Activated CD8-positive, alpha-beta T cell treated with anti-CD3 and anti-CD28 coated beads for 36 hours (primary cell): ENCODE measurements around the gene B3GNT2. TPM values are rescaled to one million over a fixed set of nuclear protein-coding genes. Genes with fewer than 3 reads are reported as not detected.
A peak's percentile ranks its signal among the peaks of the same experiment; 100 is the strongest.

Source experiments
- ATAC-seq: fragments of 200-7000 bp; cut with Tn5 transposase; one replicate; pipeline ENCODE4 v1.10.0; 2021; ENCODE audit warnings: mild to moderate bottlenecking, moderate library complexity
- CTCF ChIA-PET: fragments of 350-600 bp; sonication (Branson Sonifier 250); formaldehyde crosslinking; loops from one replicate; lab custom pipeline; 2021; ENCODE audit warnings: antibody characterized with exemption; lab: Charles Lee
- POLR2A ChIA-PET: fragments of 350-600 bp; sonication (Branson Sonifier 250); formaldehyde crosslinking; loops from one replicate; lab custom pipeline; 2021; ENCODE audit warnings: antibody characterized with exemption; lab: Charles Lee
- DNase-seq: peaks from one replicate; pipeline ENCODE4 v3.0.0-alpha.2; 2020
- H3K27ac Mint-ChIP-seq: one replicate; pipeline ENCODE4 v1.8.0; 2021; ENCODE audit warnings: mild to moderate bottlenecking, mixed read lengths
- H3K27me3 Mint-ChIP-seq: one replicate; pipeline ENCODE4 v1.8.0; 2021; ENCODE audit warnings: mixed read lengths
- H3K36me3 Mint-ChIP-seq: one replicate; pipeline ENCODE4 v1.8.0; 2021; ENCODE audit warnings: low read depth, mixed read lengths
- H3K4me1 Mint-ChIP-seq: one replicate; pipeline ENCODE4 v1.8.0; 2021; ENCODE audit warnings: low read depth, mixed read lengths
- H3K4me3 Mint-ChIP-seq: one replicate; pipeline ENCODE4 v1.8.0; 2021; ENCODE audit warnings: mild to moderate bottlenecking, moderate library complexity, mixed read lengths
- H3K9me3 Mint-ChIP-seq: one replicate; pipeline ENCODE4 v1.8.0; 2021; ENCODE audit warnings: mixed read lengths
- intact Hi-C: fragments of 100-400 bp; cut with micrococcal nuclease; formaldehyde crosslinking; loops from one replicate; pipeline ENCODE4 v1.10.0; 2022
- total RNA-seq, 2 experiments: library from RNA; stranded (reverse); gene quantifications; one replicate each; pipeline ENCODE4 v1.2.3, GENCODE V29; 2021
- TF ChIP-seq, protein P1 (sequence below): fragments of 200-600 bp; IDR thresholded peaks from one replicate; pipeline ENCODE4 v1.8.0; 2022; ENCODE audit warnings: antibody characterized with exemption, mild to moderate bottlenecking

Gene B3GNT2
- total RNA-seq, 2 experiments from 2014 or later, result 44.3 to 45.5 TPM

DNA sequence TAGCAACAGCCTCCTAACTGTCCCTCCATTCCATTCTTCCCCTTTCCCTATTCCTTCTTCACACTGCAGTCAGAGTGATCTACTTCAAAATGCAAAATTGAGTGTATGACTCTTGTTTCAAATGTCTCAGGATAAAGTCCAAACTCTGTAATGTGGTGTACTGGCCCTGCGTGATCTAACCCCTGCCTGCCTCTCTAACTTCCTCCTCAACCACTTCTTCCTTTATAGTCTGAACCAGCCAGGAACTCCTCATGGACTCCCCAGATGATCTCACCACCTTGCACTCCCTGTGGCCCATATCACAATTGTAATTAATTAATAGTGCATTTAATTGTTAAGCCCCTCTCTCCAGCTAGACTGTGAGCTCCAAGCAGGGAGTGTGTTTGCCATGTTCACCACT is 3.1 kb upstream of the B3GNT2 start:
- H3K27ac Mint-ChIP-seq, result no peak overlapping the region

DNA sequence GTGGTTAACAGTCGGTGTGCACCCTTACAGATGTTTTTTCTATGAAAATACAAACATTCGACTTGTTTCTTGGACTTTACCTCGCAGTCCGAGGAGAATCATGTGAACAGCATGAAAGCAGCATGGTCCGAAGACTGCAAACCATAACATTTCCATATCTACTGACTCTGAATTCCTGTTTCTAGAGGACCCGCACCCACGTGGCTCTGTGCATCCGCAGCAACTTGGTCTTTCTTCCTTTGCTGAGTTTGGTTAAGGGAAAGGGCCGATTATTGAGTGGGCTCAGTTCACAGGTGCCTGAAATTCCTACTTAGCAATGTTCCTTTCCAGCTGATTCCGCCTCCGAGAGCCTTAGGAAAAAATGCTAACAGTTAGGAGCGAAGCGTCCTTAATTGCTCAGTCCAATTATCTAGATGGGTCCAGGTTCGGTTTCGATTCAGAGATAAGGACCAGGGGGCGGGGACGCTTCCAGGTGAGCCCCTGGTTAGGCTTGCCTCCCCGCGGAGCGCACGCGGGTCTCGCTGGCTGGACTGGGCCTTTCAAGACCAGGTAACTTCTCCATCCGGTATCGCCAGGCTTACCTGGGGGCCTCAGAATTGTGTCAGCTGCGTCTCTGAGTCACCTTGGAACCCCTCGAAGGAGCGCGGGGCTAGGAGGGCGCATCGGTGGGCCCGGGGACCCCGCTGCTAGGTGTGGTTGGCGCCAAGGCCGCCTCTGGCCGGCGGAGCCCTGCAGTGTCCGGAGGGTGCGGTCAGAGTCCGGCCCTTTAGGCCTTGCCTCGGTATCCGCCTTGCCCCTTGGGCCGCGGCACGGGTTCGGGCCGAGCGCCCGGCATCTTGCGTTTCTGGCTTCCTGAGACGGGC is 1.1 kb upstream of the B3GNT2 start:
- intact Hi-C loops, result loop anchor here (5.0 kb wide), 3 partner anchors 202 to 657 kb away; partner anchors contain the start of gene XPO1
- DNase-seq, result no peak
- Mint-ChIP-seq H3K4me1 (peaks cover 14% of the 10 kb centered on the region), H3K27me3 (no peaks in the 10 kb centered on the region), H3K4me3 (peak overlapping the region; percentile 96), H3K9me3 (no peaks in the 10 kb centered on the region), H3K27ac (peak overlapping the region; percentile 82), H3K36me3 (peaks cover 21% of the 10 kb centered on the region)
- POLR2A ChIA-PET, result interaction anchor here (1.0 to 9.3 kb wide), 3 partner anchors 21 to 112 kb away, joined by 3 to 112 read pairs (median 4); no protein-coding TSS in a partner anchor
- ATAC-seq, result no peak
- CTCF ChIA-PET, result no interaction called here
- TF ChIP-seq, protein P1, sequence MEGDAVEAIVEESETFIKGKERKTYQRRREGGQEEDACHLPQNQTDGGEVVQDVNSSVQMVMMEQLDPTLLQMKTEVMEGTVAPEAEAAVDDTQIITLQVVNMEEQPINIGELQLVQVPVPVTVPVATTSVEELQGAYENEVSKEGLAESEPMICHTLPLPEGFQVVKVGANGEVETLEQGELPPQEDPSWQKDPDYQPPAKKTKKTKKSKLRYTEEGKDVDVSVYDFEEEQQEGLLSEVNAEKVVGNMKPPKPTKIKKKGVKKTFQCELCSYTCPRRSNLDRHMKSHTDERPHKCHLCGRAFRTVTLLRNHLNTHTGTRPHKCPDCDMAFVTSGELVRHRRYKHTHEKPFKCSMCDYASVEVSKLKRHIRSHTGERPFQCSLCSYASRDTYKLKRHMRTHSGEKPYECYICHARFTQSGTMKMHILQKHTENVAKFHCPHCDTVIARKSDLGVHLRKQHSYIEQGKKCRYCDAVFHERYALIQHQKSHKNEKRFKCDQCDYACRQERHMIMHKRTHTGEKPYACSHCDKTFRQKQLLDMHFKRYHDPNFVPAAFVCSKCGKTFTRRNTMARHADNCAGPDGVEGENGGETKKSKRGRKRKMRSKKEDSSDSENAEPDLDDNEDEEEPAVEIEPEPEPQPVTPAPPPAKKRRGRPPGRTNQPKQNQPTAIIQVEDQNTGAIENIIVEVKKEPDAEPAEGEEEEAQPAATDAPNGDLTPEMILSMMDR, result no peak

More for the DNA sequence above, 3.1 kb upstream of the B3GNT2 start:
- CTCF ChIA-PET, result no interaction called here
- POLR2A ChIA-PET, result no interaction called here
- DNase-seq (no peak), ATAC-seq (no peak)
- Mint-ChIP-seq H3K9me3 (no peaks in the 10 kb centered on the region), H3K4me1 (no peaks in the 10 kb centered on the region), H3K36me3 (peaks cover 5% of the 10 kb centered on the region), H3K27me3 (no peaks in the 10 kb centered on the region), H3K4me3 (no peak overlapping the region)
- intact Hi-C loops, result no loop called here
- TF ChIP-seq, protein P1, result no peak

DNA sequence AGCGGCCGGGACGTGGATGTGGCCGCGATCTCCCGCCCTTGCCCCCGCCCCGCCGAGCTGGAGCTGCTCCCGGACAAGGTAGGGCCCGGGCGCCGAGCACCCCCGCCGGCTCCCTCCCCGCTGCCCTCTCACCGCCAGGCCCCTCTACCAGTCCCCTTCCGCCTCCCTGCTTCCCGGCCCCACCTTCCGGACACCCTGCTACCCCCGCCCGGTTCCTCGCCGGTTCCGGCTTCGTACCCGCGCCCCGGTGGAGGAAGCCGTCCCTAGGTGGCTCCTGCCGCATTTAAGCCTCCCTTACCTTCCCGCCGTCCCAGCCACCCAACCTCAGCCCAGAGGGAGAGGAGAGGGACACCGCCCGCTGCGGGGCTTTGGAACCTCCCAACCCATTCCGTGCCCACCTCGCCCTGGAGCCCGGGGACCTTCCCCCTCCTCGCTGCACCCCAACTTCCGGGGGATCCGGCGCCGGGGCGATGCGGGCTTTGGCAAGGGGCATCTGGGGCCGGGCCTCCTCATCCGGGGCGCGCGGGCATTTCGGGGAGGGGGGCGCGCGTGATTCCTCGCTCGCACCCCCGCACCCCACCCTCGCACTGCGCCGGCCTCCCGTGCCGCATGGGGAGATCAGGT is 475 bp downstream of the B3GNT2 start:
- peak; percentile 32 for ATAC-seq
- peaks cover 28% of the 10 kb centered on the region for H3K36me3 Mint-ChIP-seq
- H3K27me3 Mint-ChIP-seq, result no peaks in the 10 kb centered on the region
- peak; percentile 70 for DNase-seq
- peak overlapping the region; percentile 96 for H3K4me3 Mint-ChIP-seq
- peak overlapping the region; percentile 95 for H3K27ac Mint-ChIP-seq
- CTCF ChIA-PET, result interaction anchor here (1.1 kb wide), 1 partner anchor 32 kb away, joined by 3 read pairs; no protein-coding TSS in a partner anchor
- intact Hi-C loops, result loop anchor here (5.0 kb wide), 3 partner anchors 204 to 659 kb away; partner anchors contain the start of gene XPO1
- POLR2A ChIA-PET, result interaction anchor here (1.0 to 9.3 kb wide), 5 partner anchors 14 to 110 kb away, joined by 3 to 112 read pairs (median 6); no protein-coding TSS in a partner anchor
- peaks cover 30% of the 10 kb centered on the region for H3K4me1 Mint-ChIP-seq
- TF ChIP-seq, protein P1, result no peak
- no peaks in the 10 kb centered on the region for H3K9me3 Mint-ChIP-seq

DNA sequence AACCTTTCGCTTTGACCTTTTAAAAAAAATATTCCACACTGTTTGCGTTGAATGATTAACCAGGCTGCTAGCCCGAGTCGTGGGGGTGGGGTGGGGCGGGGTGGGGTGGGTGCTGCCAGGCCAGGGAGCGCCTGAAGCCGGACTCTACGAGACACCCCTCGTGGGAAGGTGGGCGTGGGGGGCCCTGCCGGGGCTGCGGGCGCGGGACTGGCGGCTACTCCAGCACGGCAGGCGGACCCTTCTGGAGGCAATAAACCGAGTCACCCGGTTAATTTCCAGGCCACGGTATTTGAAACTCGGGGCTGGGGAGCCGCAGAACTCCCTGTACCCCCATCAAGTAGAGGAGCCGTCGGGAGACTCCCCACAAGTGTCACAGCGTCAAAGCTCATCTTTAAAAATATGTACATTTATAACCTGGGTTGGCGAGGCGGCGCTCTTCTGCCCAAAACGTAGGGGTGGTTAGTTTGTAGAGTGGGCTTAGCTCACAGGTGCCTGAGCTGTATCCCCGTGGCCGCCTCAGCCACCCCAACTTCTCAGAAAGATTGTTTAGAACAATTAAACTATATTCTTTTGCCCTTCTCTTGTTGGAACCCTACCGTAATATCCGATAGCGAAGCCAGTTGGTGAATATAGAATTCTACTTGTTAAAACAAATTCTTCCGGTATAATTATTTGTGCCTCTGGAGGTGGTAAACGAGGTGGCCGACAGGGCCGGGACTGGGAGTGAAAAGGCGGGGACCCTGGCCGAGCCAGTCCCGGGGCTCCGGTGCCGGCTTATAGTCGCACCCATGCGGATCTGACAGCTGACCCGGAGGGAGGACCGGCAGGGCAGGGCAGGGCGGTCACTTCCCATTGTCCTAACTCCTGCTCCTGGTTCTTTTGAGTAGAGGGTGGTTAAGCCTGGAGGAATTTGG is 1.4 kb downstream of the B3GNT2 start:
- CTCF ChIA-PET, result interaction anchor here (1.0 to 1.5 kb wide), 4 partner anchors 31 to 113 kb away, joined by 3 read pairs; no protein-coding TSS in a partner anchor
- POLR2A ChIA-PET, result interaction anchor here (1.3 to 9.3 kb wide), 4 partner anchors 13 to 659 kb away, joined by 4 to 112 read pairs (median 22); partner anchors contain the start of gene XPO1
- Mint-ChIP-seq H3K9me3 (no peaks in the 10 kb centered on the region), H3K27ac (peak overlapping the region; percentile 96), H3K4me3 (peak overlapping the region; percentile 96), H3K4me1 (peaks cover 38% of the 10 kb centered on the region), H3K36me3 (peaks cover 37% of the 10 kb centered on the region), H3K27me3 (no peaks in the 10 kb centered on the region)
- DNase-seq (peak; percentile 72), ATAC-seq (peak; percentile 14)
- TF ChIP-seq, protein P1, result no peak
- intact Hi-C loops, result loop anchor here (5.0 kb wide), 3 partner anchors 205 to 660 kb away; partner anchors contain the start of gene XPO1
